Endothelial cell of umbilical vein (primary cell): ENCODE data around the gene SULT1A3.
"Not testable (repeated sequence)": the region's sequence is repeated elsewhere in the genome, so short reads cannot be mapped to it uniquely, and the experiment has no call there.

Experiments
- CTCF ChIP-seq, 2 donors: IDR thresholded peaks; 1 replicate in 1 of 2; 2 replicates in 1 of 2; pipeline ENCODE4 v1.5.1; 2011; ENCODE audit warnings: low read length in 2 of 2, mild to moderate bottlenecking in 2 of 2, moderate library complexity in 2 of 2, control low read depth in 1 of 2, inconsistent platforms in 1 of 2, low read depth in 1 of 2; ENCODE audit not compliant: insufficient read depth in 1 of 2; ENCODE audit errors: extremely low read depth in 1 of 2
- EZH2 ChIP-seq: IDR thresholded peaks from 2 replicates; pipeline ENCODE4 v1.6.1; 2012; ENCODE audit warnings: borderline replicate concordance, low read depth, mild to moderate bottlenecking, moderate library complexity, low read length, inconsistent platforms; ENCODE audit not compliant: severe bottlenecking
- GATA2 ChIP-seq: IDR thresholded peaks from 2 replicates; pipeline ENCODE4 v1.7.0; 2011; ENCODE audit warnings: low read depth, mild to moderate bottlenecking, moderate library complexity, mixed read lengths, low read length; ENCODE audit not compliant: insufficient read length, insufficient read depth
- JUN ChIP-seq: IDR thresholded peaks from 2 replicates; pipeline ENCODE4 v1.6.1; 2011; ENCODE audit warnings: borderline replicate concordance, low read depth; ENCODE audit not compliant: insufficient read length, insufficient read depth
- MYC ChIP-seq: IDR thresholded peaks from one replicate; pipeline ENCODE4 v1.6.1; 2011; ENCODE audit warnings: mild to moderate bottlenecking, low read depth, low read length
- POLR2A ChIP-seq: IDR thresholded peaks from 2 replicates; pipeline ENCODE4 v1.6.1; 2012; ENCODE audit warnings: low read depth, mild to moderate bottlenecking, control low read depth, low read length
- POLR2AphosphoS5 ChIP-seq: IDR thresholded peaks from 2 replicates; pipeline ENCODE4 v1.6.1; 2012; ENCODE audit warnings: low read depth, mild to moderate bottlenecking, control low read depth, low read length, moderate library complexity; ENCODE audit not compliant: insufficient read depth
- TF ChIP-seq, protein P1 (sequence below): IDR thresholded peaks from 2 replicates; pipeline ENCODE4 v1.6.1; 2011; ENCODE audit not compliant: insufficient read depth, insufficient read length

- not testable (repeated sequence) for TF ChIP-seq CTCF (IDR thresholded peaks at IDR 0.05; ENCODE audit: extremely low read depth in 1 of 2, insufficient read depth in 1 of 2, low read depth in 1 of 2, low read length in 2 of 2); POLR2A; JUN; POLR2AphosphoS5; EZH2; MYC; GATA2
- TF ChIP-seq, protein P1, sequence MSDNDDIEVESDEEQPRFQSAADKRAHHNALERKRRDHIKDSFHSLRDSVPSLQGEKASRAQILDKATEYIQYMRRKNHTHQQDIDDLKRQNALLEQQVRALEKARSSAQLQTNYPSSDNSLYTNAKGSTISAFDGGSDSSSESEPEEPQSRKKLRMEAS = not testable (repeated sequence)
These were observed 5.4 kb upstream of the SULT1A3 start, which contains the start of the genes BOLA2B and SLX1A for GRCh38 chr16:30193615-30194014.
